ENCODE data around the gene TMEM127.
A peak's percentile ranks its signal among the peaks of the same experiment; 100 is the strongest.
"Not testable (repeated sequence)": the region's sequence is repeated elsewhere in the genome, so short reads cannot be mapped to it uniquely, and the experiment has no call there.

Gene TMEM127, protein sequence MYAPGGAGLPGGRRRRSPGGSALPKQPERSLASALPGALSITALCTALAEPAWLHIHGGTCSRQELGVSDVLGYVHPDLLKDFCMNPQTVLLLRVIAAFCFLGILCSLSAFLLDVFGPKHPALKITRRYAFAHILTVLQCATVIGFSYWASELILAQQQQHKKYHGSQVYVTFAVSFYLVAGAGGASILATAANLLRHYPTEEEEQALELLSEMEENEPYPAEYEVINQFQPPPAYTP

GRCh38 chr2:96265840-96266679, at the start of gene TMEM127, which contains the start of gene CIAO1:
TMEM127 (minus strand) TSS chr2:96265997; CDS start chr2:96265381, 616 bp downstream.
CIAO1 (plus strand) TSS chr2:96266225; CDS start chr2:96266351, 126 bp downstream.
- WGBS (ENCODE audit: insufficient coverage, insufficient read length): no CpG with 5 or more reads among the region's 81 CpGs
- H3K4me3 ChIP-seq (ENCODE audit: low read length): peak within 1 kb of the TSS; percentile 89
- H3K36me3 ChIP-seq (ENCODE audit: control insufficient read depth, insufficient read depth, low read length): peaks cover 7% of the 10 kb centered on the region
- no peaks in the 10 kb centered on the region for H3K9me3 ChIP-seq (ENCODE audit: control insufficient read depth, insufficient read depth, low read length)
- DNase-seq (ENCODE audit: low read depth, low spot score): peak; percentile 89
- no peak within 1 kb of the TSS for H3K27ac ChIP-seq (ENCODE audit: low read length)
- H3K27me3 ChIP-seq (ENCODE audit: control insufficient read depth, insufficient read depth, low read length): no peaks in the 10 kb centered on the region
- peaks cover 2% of the 10 kb centered on the region; the same call in 1 of the 2 replicates for H3K4me1 ChIP-seq (ENCODE audit: control insufficient read depth, insufficient read depth, low read length)

GRCh38 chr2:96315005-96315399, 49.2 kb upstream of the TMEM127 start:
- H3K4me1 ChIP-seq (ENCODE audit: control insufficient read depth, insufficient read depth, low read length): no peaks in the 10 kb centered on the region
- H3K27ac ChIP-seq (ENCODE audit: low read length): no peak overlapping the region
- DNase-seq (ENCODE audit: low read depth, low spot score): no peak
- no peak overlapping the region for H3K4me3 ChIP-seq (ENCODE audit: low read length)
- H3K27me3 ChIP-seq (ENCODE audit: control insufficient read depth, insufficient read depth, low read length): peaks cover 2% of the 10 kb centered on the region; the same call in 1 of the 2 replicates
- H3K9me3 ChIP-seq (ENCODE audit: control insufficient read depth, insufficient read depth, low read length): no peaks in the 10 kb centered on the region
- WGBS (ENCODE audit: insufficient coverage, insufficient read length): no CpG with 5 or more reads among the region's 3 CpGs
- H3K36me3 ChIP-seq (ENCODE audit: control insufficient read depth, insufficient read depth, low read length): no peaks in the 10 kb centered on the region

DNA sequence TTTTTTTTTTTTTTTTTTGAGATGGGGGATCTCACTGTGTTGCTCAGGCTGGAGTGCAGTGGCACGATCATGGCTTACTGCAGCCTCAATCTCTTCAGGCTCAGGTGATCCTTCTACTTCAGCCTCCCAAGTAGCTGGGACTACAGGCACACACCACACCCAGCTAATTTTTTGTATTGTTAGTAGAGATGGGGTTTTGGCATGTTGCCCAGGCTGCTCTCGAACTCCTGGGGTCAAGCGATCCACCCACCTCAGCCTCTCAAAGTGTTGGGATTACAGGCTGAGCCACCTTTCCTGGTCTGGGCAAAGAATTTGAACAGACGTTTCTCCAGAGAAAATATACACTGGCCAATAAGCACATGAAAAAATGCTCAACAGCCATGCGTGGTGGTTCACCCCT, 42.5 kb upstream of the TMEM127 start:
- H3K36me3 ChIP-seq (ENCODE audit: control insufficient read depth, insufficient read depth, low read length): peaks cover under 1% of the 10 kb centered on the region; the same call in 1 of the 2 replicates
- WGBS (ENCODE audit: insufficient coverage, insufficient read length): no CpG with 5 or more reads among the region's 5 CpGs
- H3K27ac ChIP-seq (ENCODE audit: low read length): no peak overlapping the region
- no peak overlapping the region for H3K4me3 ChIP-seq (ENCODE audit: low read length)
- no peak for DNase-seq (ENCODE audit: low read depth, low spot score)
- no peaks in the 10 kb centered on the region for H3K27me3 ChIP-seq (ENCODE audit: control insufficient read depth, insufficient read depth, low read length)
- no peaks in the 10 kb centered on the region for H3K9me3 ChIP-seq (ENCODE audit: control insufficient read depth, insufficient read depth, low read length)
- H3K4me1 ChIP-seq (ENCODE audit: control insufficient read depth, insufficient read depth, low read length): no peaks in the 10 kb centered on the region

DNA sequence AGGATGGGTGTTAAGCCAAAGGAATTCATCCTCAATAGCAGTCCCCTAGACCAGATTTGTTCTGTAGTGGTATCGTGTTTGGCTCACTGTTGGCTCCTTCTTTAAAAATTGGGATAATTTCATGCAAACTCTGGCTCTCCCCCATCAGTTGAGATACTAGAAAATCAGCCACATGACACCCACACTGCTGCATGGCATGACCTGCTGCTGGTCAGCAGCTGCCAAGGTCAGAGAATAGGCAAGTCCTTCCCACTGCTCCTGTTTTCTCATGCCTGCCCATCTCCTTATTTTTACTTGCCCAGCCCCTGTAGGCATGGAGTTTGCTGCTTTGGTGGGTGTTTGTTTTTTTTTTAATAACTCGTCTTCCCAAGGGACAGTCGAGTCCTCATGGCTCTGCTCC, 40.6 kb upstream of the TMEM127 start:
- Histone ChIP-seq H3K27ac (ENCODE audit: low read length) (no peak overlapping the region), H3K36me3 (ENCODE audit: control insufficient read depth, insufficient read depth, low read length) (peaks cover 13% of the 10 kb centered on the region; the same call in 1 of the 2 replicates), H3K9me3 (ENCODE audit: control insufficient read depth, insufficient read depth, low read length) (no peaks in the 10 kb centered on the region), H3K4me3 (ENCODE audit: low read length) (peak overlapping the region; percentile 87; the same call in 1 of the 2 replicates), H3K4me1 (ENCODE audit: control insufficient read depth, insufficient read depth, low read length) (no peaks in the 10 kb centered on the region), H3K27me3 (ENCODE audit: control insufficient read depth, insufficient read depth, low read length) (no peaks in the 10 kb centered on the region)
- no peak for DNase-seq (ENCODE audit: low read depth, low spot score)
- WGBS (ENCODE audit: insufficient coverage, insufficient read length): no CpG with 5 or more reads among the region's 3 CpGs

GRCh38 chr2:96305979-96306308, 40.1 kb upstream of the TMEM127 start:
- no peaks in the 10 kb centered on the region for H3K27me3 ChIP-seq (ENCODE audit: control insufficient read depth, insufficient read depth, low read length)
- WGBS (ENCODE audit: insufficient coverage, insufficient read length): no CpG with 5 or more reads among the region's 9 CpGs
- H3K9me3 ChIP-seq (ENCODE audit: control insufficient read depth, insufficient read depth, low read length): no peaks in the 10 kb centered on the region
- H3K4me3 ChIP-seq (ENCODE audit: low read length): peak overlapping the region; percentile 87; the same call in 1 of the 2 replicates
- no peak overlapping the region for H3K27ac ChIP-seq (ENCODE audit: low read length)
- H3K4me1 ChIP-seq (ENCODE audit: control insufficient read depth, insufficient read depth, low read length): no peaks in the 10 kb centered on the region
- no peak for DNase-seq (ENCODE audit: low read depth, low spot score)
- peaks cover 14% of the 10 kb centered on the region; the same call in 1 of the 2 replicates for H3K36me3 ChIP-seq (ENCODE audit: control insufficient read depth, insufficient read depth, low read length)

DNA sequence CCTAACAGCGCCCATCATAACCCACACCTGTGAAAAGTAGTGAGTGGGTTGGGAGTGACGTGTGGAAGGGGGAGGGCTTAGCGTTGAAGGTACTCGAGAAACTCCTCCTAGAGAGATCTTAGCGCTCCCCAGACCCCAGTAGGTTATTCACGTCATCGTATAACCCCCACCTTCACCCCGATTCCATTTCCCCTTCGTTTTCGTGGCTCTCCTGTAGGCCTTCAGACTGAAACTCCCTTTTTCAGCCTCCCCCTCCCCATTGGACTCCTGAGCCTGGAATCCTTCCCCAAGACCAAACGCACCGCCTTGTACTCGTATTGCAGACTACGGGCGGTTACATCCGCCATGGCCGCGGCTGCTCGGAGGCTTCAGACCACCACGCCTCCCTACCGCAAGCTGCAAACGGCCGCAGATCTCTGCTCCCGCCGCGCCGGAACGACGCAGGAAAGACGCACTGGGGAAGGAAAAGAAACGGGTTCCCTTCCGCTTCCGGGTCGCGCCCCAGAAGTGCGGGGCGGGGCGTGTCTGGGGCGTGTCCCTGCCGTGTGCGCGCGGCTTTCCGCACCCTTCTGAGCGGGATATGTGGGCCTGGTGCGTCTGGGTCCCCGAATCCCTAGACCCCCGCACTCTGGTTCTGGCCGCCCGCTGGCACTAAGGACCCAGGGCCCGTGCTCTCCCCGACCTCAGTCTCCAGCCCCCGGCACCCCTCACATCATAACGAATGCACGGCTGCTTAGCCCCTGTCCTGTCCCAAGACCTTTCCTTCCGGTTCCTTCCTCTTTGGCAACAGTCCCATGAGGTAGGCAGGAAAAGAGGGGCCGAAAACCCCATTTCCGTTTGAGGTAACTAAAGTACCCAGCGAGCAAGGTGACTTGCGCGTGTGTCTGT, 39.5 kb upstream of the TMEM127 start, which contains the start of gene SNRNP200:
SNRNP200 (minus strand) TSS at position 456 of the 888 bp plus-strand sequence; CDS start at position 347, 109 bp downstream.
- H3K4me1 ChIP-seq (ENCODE audit: control insufficient read depth, insufficient read depth, low read length): no peaks in the 10 kb centered on the region
- H3K27me3 ChIP-seq (ENCODE audit: control insufficient read depth, insufficient read depth, low read length): no peaks in the 10 kb centered on the region
- no CpG with 5 or more reads among the region's 61 CpGs for whole genome bisulfite sequencing (ENCODE audit: insufficient coverage, insufficient read length)
- peaks cover 14% of the 10 kb centered on the region; the same call in 1 of the 2 replicates for H3K36me3 ChIP-seq (ENCODE audit: control insufficient read depth, insufficient read depth, low read length)
- peak within 1 kb of the TSS; percentile 87 for H3K4me3 ChIP-seq (ENCODE audit: low read length)
- DNase-seq (ENCODE audit: low read depth, low spot score): peak; percentile 71
- no peak within 1 kb of the TSS for H3K27ac ChIP-seq (ENCODE audit: low read length)
- no peaks in the 10 kb centered on the region for H3K9me3 ChIP-seq (ENCODE audit: control insufficient read depth, insufficient read depth, low read length)

GRCh38 chr2:96304606-96305005, 38.8 kb upstream of the TMEM127 start:
- no peaks in the 10 kb centered on the region for H3K4me1 ChIP-seq (ENCODE audit: control insufficient read depth, insufficient read depth, low read length)
- H3K27ac ChIP-seq (ENCODE audit: low read length): no peak overlapping the region
- no peak for DNase-seq (ENCODE audit: low read depth, low spot score)
- H3K4me3 ChIP-seq (ENCODE audit: low read length): peak overlapping the region; percentile 87
- no peaks in the 10 kb centered on the region for H3K9me3 ChIP-seq (ENCODE audit: control insufficient read depth, insufficient read depth, low read length)
- H3K27me3 ChIP-seq (ENCODE audit: control insufficient read depth, insufficient read depth, low read length): no peaks in the 10 kb centered on the region
- H3K36me3 ChIP-seq (ENCODE audit: control insufficient read depth, insufficient read depth, low read length): peaks cover 14% of the 10 kb centered on the region; the same call in 1 of the 2 replicates
- no CpG with 5 or more reads among the region's 11 CpGs for WGBS (ENCODE audit: insufficient coverage, insufficient read length)

DNA sequence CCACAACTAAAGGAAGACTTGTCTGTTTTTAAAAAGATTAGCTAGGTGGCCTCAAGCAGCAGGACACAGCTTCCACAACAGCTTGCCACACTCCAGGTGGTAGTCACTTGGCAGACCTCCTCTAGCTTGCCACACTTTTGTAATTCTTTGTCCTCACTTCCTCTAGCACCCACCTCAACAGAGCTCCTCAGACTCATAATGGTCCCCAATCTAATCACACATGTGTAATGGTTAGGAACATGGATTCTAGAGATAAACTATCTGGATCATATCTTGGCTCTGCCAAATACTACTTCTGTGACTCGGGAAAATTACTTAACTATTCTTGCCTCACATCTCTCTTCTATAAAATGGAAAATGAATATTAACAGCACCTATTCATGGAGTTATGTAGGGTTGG, 36.1 kb upstream of the TMEM127 start:
- no CpG with 5 or more reads among the region's 1 CpG for WGBS (ENCODE audit: insufficient coverage, insufficient read length)
- no peak for DNase-seq (ENCODE audit: low read depth, low spot score)
- H3K27me3 ChIP-seq (ENCODE audit: control insufficient read depth, insufficient read depth, low read length): no peaks in the 10 kb centered on the region
- H3K4me3 ChIP-seq (ENCODE audit: low read length): no peak overlapping the region
- H3K9me3 ChIP-seq (ENCODE audit: control insufficient read depth, insufficient read depth, low read length): no peaks in the 10 kb centered on the region
- no peaks in the 10 kb centered on the region for H3K4me1 ChIP-seq (ENCODE audit: control insufficient read depth, insufficient read depth, low read length)
- H3K27ac ChIP-seq (ENCODE audit: low read length): no peak overlapping the region
- H3K36me3 ChIP-seq (ENCODE audit: control insufficient read depth, insufficient read depth, low read length): peaks cover 36% of the 10 kb centered on the region

GRCh38 chr2:96296925-96297324, 31.1 kb upstream of the TMEM127 start:
- DNase-seq (ENCODE audit: low read depth, low spot score): no peak
- Histone ChIP-seq H3K4me3 (ENCODE audit: low read length) (no peak overlapping the region), H3K27me3 (ENCODE audit: control insufficient read depth, insufficient read depth, low read length) (no peaks in the 10 kb centered on the region), H3K4me1 (ENCODE audit: control insufficient read depth, insufficient read depth, low read length) (no peaks in the 10 kb centered on the region), H3K9me3 (ENCODE audit: control insufficient read depth, insufficient read depth, low read length) (no peaks in the 10 kb centered on the region), H3K36me3 (ENCODE audit: control insufficient read depth, insufficient read depth, low read length) (peaks cover 49% of the 10 kb centered on the region), H3K27ac (ENCODE audit: low read length) (no peak overlapping the region)
- WGBS (ENCODE audit: insufficient coverage, insufficient read length): no CpG with 5 or more reads among the region's 5 CpGs

DNA sequence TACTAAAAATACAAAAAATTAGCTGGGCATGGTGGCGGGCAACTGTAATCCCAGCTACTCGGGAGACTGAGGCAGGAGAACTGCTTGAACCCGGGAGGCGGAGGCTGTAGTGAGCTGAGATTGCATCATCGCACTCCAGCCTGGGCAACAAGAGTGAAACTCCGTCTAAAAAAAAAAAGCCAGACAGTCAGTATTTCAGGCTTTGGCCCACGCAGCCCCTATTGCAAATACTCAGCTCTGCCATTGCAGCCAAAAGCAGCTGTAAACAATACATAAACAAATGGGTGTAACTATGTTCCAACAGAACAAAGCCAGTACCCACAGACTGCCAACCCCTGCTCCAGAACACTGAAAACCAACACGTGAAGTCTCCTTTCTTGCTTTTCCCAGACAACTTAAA, 28.5 kb upstream of the TMEM127 start:
- H3K9me3 ChIP-seq (ENCODE audit: control insufficient read depth, insufficient read depth, low read length); H3K27ac ChIP-seq (ENCODE audit: low read length); H3K4me1 ChIP-seq (ENCODE audit: control insufficient read depth, insufficient read depth, low read length); DNase-seq (ENCODE audit: low read depth, low spot score); H3K4me3 ChIP-seq (ENCODE audit: low read length); H3K27me3 ChIP-seq (ENCODE audit: control insufficient read depth, insufficient read depth, low read length): not testable (repeated sequence)
- WGBS (ENCODE audit: insufficient coverage, insufficient read length): no CpG with 5 or more reads among the region's 8 CpGs
- H3K36me3 ChIP-seq (ENCODE audit: control insufficient read depth, insufficient read depth, low read length): peaks cover 64% of the 10 kb centered on the region

Data from iPS DF 6.9 (cell line).